CD4-positive, alpha-beta T cell treated with Interleukin-4 for 1 hour (primary cell): ENCODE data around the gene PHKA1.
"Not testable (repeated sequence)": the region's sequence is repeated elsewhere in the genome, so short reads cannot be mapped to it uniquely, and the experiment has no call there.

Experiments
- DNase-seq, 2 donors: peaks; one replicate each; pipeline ENCODE4 v3.0.0-alpha.2; 2020 to 2022

Gene PHKA1

DNA sequence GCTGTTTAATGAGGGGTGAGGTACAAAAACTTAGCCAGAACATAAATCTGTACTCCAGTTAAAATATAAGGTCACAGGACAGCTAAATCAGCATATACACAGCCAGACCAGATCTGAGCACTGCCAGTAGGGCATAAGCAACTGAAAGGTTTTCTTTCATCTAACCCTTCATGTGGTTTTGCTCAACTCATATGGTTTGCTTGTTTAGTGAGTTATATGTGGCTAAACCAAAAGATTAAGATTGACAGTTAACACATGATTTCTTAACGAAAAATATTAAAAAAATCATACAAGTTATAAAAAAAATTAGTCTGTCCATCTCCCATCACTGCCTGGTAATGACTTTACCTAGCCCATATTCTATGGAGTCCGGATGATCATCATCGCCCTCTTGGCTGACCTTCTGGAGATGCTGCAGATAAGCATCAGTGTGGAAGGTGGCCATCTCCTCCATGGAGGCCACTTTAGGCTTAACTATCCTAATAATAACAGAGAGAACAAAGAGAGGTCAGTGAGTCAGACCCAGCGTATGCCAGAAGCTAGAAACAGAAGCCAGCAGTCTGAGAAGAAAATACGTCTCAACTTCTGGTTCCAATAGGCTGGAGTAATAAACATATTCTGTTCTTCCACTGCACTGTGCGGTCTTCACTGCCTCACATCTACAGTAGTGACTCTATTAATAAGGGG, 145.6 kb downstream of the PHKA1 start:
- DNase-seq: no peak

GRCh38 chrX:72566448-72566847, 147.7 kb downstream of the PHKA1 start:
- DNase-seq: no peak

- not testable (repeated sequence) for DNase-seq
These were observed 154.5 kb downstream of the PHKA1 start for GRCh38 chrX:72559655-72560054.

- DNase-seq: no peak
These were observed 159.5 kb downstream of the PHKA1 start for GRCh38 chrX:72554448-72555140.

DNA sequence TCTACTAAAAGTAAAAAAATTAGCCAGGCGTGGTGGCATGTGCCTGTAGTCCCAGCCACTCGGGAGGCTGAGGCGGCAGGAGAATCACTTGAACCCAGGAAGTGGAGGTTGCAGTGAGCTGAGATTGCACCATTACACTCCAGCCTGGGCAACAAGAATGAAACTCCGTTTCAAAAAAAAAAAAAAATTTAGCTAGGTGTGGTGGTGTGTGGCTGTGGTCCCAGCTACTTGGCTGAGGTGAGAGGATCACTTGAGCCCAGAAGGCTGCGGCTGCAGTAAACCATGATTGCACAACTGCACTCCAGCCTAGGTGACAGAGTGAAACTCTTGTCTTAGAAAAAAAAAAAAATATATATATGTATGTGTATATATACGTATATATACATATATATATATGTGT, 161.7 kb downstream of the PHKA1 start:
- DNase-seq: not testable (repeated sequence)

- DNase-seq: no peak
These were observed 168.1 kb downstream of the PHKA1 start for GRCh38 chrX:72545990-72546389.

DNA sequence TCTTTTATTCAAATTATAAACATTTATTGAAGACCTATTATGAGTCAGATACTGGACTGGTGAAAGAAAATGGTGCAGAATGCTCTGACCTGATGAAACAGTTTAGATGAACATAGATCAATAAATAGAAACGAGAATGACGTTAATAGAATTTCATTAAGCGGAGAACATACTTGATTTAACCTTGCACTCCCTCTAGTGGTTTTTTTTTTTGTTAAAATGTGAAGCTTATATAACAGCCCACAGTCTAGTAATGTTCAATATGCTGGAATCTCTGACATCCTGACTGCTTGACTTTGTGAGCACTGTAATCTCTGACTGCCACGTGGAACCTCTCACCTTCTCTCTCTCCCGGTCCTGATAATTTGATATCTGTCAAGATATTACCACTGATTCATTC, 173.8 kb downstream of the PHKA1 start:
- DNase-seq: no peak

DNA sequence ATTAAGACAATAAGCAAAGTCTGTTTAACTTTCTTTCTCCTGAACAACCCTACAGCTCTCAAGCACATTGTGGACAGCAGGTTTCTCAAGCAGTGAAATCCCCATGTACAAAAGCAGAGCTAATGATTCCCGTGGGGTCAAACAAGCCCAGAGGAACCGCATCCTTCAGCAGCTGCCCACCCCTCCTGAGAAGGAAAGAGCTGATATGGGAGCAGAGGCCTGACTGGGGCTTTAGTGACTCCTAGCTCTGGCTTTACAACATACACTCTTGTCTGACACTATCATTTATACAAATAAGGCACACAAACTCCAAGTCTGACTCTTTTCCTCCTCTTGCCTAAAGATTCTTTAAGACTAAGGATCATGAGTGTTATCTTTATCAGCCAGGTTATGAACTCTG, 174.3 kb downstream of the PHKA1 start:
- DNase-seq: no peak

DNA sequence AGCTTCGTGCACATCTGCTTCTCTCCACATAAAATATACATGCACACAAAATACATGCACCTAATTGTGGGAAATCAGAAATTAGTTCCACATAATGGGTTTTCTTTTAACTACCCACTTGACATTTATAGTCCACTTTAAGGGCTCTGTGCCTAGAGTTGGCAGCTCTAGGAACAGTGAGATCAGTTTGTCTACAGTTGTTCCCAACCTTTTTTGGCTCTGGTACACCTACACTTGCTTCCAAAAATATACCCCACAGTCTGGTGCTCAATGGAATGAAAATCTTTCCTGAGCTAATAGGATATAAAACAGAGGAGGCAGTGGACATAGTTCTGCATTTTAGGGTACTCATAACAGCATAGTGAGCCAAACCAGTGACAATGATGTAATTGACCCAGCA, 177.6 kb downstream of the PHKA1 start:
- no peak for DNase-seq

DNA sequence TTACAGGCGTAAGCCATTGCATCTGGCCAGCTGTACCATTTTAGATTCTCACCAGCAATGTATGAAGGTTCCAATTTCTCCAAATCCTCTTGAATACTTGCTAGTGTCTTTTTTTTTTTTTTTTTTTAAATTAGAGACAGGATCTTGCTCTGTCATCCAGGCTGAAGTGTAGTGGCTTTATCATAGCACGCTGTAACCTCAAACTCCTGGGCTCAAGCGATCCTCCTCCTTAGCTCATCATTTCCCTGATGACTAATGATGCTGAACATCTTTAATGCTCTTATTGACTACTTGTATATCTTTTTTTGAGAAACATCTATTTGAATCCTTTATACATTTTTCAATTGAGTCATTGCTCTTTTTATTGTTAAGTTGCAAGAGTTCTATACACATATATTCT, 181.7 kb downstream of the PHKA1 start:
- no peak for DNase-seq
